ENCODE results near the gene NFATC2. TPM values are rescaled to one million over a fixed set of nuclear protein-coding genes. Genes with fewer than 3 reads are reported as not detected.

NFATC2 gene
- total RNA-seq, 3 donors from 2014 or later: 5.9 to 11.9 (median 10.2) TPM

DNA sequence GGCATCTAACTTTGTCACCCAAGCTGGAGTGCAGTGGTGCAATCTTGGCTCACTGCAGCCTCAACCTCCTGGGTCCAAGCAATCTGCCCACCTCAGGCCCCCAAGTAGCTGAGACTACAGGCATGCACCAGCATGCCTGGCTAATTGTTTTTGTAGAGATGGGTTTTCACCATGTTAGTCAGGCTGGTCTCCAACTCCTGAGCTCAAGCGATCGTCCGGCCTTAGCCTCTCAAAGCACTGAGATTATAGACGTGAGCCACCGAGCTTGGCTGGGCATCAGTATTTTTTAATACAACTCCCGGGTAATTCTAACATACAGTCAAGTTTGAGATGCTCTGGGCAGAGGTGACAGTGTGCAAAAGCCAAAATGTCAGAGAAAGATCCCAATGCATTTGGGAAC is 73.5 kb downstream of the NFATC2 start:
- no peak for DNase-seq (ENCODE audit: low spot score in 2 of 2)
- H3K4me1 ChIP-seq: no peaks in the 10 kb centered on the region
- intact Hi-C loops (cut with DNase I; ENCODE audit: low total_unique reads): no loop called here
- no peak overlapping the region for H3K27ac ChIP-seq
- H3K9me3 ChIP-seq: no peaks in the 10 kb centered on the region
- H3K27me3 ChIP-seq: no peaks in the 10 kb centered on the region
- no peak for TF ChIP-seq POLR2A (IDR thresholded peaks at IDR 0.05)
- TF ChIP-seq, protein P1, sequence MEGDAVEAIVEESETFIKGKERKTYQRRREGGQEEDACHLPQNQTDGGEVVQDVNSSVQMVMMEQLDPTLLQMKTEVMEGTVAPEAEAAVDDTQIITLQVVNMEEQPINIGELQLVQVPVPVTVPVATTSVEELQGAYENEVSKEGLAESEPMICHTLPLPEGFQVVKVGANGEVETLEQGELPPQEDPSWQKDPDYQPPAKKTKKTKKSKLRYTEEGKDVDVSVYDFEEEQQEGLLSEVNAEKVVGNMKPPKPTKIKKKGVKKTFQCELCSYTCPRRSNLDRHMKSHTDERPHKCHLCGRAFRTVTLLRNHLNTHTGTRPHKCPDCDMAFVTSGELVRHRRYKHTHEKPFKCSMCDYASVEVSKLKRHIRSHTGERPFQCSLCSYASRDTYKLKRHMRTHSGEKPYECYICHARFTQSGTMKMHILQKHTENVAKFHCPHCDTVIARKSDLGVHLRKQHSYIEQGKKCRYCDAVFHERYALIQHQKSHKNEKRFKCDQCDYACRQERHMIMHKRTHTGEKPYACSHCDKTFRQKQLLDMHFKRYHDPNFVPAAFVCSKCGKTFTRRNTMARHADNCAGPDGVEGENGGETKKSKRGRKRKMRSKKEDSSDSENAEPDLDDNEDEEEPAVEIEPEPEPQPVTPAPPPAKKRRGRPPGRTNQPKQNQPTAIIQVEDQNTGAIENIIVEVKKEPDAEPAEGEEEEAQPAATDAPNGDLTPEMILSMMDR (IDR thresholded peaks at IDR 0.05): no peak
- TF ChIP-seq POLR2AphosphoS5 (IDR thresholded peaks at IDR 0.05): no peak
- no peaks in the 10 kb centered on the region for H3K36me3 ChIP-seq
- no peak overlapping the region for H3K4me3 ChIP-seq

DNA sequence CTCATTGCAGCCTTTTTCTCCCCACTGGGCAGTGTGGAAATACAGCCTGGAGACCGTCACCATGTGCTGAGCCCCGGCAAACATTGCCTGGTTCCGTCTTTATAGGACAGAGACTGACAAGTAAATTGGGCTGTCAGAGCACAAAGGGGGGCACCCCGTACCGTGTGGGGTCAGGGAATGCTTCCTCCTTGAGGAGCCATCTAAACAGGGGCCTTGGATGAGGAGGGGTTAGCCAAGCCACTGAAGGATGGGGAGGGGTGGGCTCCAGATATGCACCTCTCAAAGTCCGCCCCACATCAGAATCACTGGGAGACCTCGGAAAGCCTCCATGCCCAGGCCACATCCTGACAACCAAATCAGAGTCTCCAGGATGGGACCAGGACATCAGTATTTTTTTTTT is 73.9 kb downstream of the NFATC2 start:
- Histone ChIP-seq H3K27me3 (no peaks in the 10 kb centered on the region), H3K27ac (no peak overlapping the region), H3K9me3 (no peaks in the 10 kb centered on the region), H3K4me3 (no peak overlapping the region), H3K36me3 (no peaks in the 10 kb centered on the region), H3K4me1 (no peaks in the 10 kb centered on the region)
- DNase-seq (ENCODE audit: low spot score in 2 of 2): no peak
- TF ChIP-seq, protein P1 (IDR thresholded peaks at IDR 0.05): no peak
- no peak for TF ChIP-seq POLR2A (IDR thresholded peaks at IDR 0.05)
- no peak for TF ChIP-seq POLR2AphosphoS5 (IDR thresholded peaks at IDR 0.05)
- intact Hi-C loops (cut with DNase I; ENCODE audit: low total_unique reads): no loop called here

DNA sequence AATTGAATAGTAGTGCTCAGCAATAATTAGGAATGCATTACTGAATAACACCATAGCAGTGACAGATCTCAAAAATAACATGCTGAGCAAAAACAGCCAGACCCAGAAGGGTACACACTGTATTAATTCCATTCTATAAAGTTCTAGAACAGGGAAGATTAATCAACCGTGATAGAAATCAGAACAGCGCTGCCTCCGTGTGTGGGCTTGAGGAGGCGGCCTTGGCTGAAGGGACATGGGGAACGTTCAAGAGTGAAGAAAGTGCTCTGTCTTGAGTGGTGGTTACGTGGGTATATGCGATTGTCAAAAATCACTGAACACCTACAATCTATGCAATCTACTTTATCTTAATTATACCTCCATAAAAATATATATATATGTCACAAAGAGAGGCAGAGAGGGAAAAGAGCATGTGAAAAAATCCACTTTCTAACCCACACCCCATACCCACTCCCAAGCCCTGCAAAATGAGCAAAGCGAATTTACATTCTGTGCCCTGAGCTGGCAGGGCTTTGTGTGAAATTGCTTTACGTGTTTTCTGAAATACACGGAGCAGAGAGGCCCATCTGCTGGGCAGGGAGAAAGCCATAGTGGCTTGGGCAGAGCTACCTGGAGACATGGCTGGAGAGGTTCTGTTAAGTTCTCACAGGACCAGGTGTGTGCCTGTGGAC is 74.4 kb downstream of the NFATC2 start:
- no peak for DNase-seq (ENCODE audit: low spot score in 2 of 2)
- H3K27ac ChIP-seq: no peak overlapping the region
- H3K9me3 ChIP-seq: no peaks in the 10 kb centered on the region
- intact Hi-C loops (cut with DNase I; ENCODE audit: low total_unique reads): no loop called here
- no peaks in the 10 kb centered on the region for H3K4me1 ChIP-seq
- H3K36me3 ChIP-seq: no peaks in the 10 kb centered on the region
- no peaks in the 10 kb centered on the region for H3K27me3 ChIP-seq
- no peak overlapping the region for H3K4me3 ChIP-seq
- TF ChIP-seq POLR2AphosphoS5 (IDR thresholded peaks at IDR 0.05) (no peak), POLR2A (IDR thresholded peaks at IDR 0.05) (no peak)
- TF ChIP-seq, protein P1 (IDR thresholded peaks at IDR 0.05): no peak

DNA sequence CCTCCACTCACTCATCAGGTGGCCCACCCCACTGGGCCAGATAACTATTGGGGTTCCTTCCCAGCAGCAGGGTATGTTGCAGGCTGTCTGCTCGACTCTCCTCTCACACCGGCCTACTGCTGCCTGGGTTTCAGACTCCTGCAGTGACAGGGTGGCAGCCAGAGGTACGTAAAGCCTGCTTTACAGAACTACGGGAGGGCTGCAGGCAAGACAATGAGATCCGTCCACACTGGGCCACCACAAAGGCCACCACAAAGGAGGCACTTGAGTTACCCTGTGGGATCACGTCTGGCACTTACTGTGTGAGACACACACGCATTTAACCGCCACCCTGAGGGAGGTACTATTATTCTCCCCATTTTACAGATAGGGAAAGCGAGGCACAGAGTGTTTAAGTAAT is 78.5 kb downstream of the NFATC2 start:
- Histone ChIP-seq H3K4me3 (no peak overlapping the region), H3K9me3 (no peaks in the 10 kb centered on the region), H3K4me1 (no peaks in the 10 kb centered on the region), H3K27ac (no peak overlapping the region), H3K27me3 (no peaks in the 10 kb centered on the region), H3K36me3 (no peaks in the 10 kb centered on the region)
- intact Hi-C loops (cut with DNase I; ENCODE audit: low total_unique reads): loop anchor here (2.0 kb wide), 1 partner anchor 71 kb away; no protein-coding TSS in a partner anchor
- TF ChIP-seq POLR2A (IDR thresholded peaks at IDR 0.05) (no peak), POLR2AphosphoS5 (IDR thresholded peaks at IDR 0.05) (no peak)
- TF ChIP-seq, protein P1 (IDR thresholded peaks at IDR 0.05): no peak
- no peak for DNase-seq (ENCODE audit: low spot score in 2 of 2)

DNA sequence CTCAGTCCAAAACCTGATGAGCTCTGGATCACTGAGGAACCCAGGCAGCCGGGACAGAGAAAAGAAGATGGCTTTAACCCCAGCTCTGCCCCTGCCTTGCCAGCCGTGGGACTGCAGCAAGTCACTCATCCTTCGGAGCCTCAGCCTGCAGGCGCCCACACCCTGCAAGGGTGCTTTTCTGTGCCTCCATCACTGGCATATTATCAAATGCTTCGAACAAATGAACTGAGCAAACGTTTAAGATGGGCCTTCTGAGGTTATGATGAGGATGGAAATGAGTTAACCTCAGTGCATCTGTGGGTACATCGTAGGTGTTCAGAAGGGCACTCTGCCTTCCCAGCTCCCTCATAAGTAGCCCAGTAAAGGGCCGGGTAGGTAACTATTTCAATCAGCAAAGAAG is 79.0 kb downstream of the NFATC2 start:
- no peaks in the 10 kb centered on the region for H3K9me3 ChIP-seq
- intact Hi-C loops (cut with DNase I; ENCODE audit: low total_unique reads): no loop called here

More for the DNA sequence above, 79.0 kb downstream of the NFATC2 start:
- Histone ChIP-seq H3K27me3 (no peaks in the 10 kb centered on the region), H3K4me1 (no peaks in the 10 kb centered on the region), H3K27ac (no peak overlapping the region), H3K4me3 (no peak overlapping the region), H3K36me3 (no peaks in the 10 kb centered on the region)
- TF ChIP-seq POLR2A (IDR thresholded peaks at IDR 0.05) (no peak), POLR2AphosphoS5 (IDR thresholded peaks at IDR 0.05) (no peak)
- TF ChIP-seq, protein P1 (IDR thresholded peaks at IDR 0.05): no peak
- no peak for DNase-seq (ENCODE audit: low spot score in 2 of 2)

All from breast epithelium (tissue), 4 donors.